Stimulated activated CD8-positive, alpha-beta memory T cell treated with anti-CD3 and anti-CD28 coated beads, Interleukin-7, amount 100 ng/mL, for 24 hours (primary cell): Measurements from ENCODE around the gene P4HB.
"Not testable (repeated sequence)": the region's sequence is repeated elsewhere in the genome, so short reads cannot be mapped to it uniquely, and the experiment has no call there.

Source experiments
- DNase-seq: peaks from one replicate; pipeline ENCODE4 v3.0.0-alpha.2; 2020; ENCODE audit warnings: low read depth

The P4HB gene

GRCh38 chr17:81845881-81846742, 14.2 kb downstream of the P4HB start:
- DNase-seq: no peak

- DNase-seq: no peak
Observed at GRCh38 chr17:81845361-81845760, 15.0 kb downstream of the P4HB start.

DNA sequence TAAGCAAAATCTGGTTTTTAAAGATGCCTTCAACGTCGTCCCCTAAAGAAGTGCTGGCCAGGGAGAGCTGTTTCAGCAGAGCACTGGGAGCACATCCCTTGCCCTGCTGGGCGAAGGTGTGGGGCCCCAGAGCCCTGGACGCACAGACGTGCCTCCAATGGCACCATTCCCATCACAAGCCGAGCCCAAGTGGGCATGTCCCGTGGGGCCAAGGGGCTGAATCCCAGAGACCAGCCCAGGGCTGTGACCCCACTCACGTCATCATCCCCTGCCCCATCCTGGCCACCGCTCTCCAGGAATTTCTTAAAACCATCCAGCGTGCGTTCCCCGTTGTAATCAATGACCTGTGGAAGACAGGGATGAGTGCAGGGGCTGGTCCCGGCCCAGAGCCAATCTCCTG, 15.4 kb downstream of the P4HB start:
- no peak for DNase-seq

DNA sequence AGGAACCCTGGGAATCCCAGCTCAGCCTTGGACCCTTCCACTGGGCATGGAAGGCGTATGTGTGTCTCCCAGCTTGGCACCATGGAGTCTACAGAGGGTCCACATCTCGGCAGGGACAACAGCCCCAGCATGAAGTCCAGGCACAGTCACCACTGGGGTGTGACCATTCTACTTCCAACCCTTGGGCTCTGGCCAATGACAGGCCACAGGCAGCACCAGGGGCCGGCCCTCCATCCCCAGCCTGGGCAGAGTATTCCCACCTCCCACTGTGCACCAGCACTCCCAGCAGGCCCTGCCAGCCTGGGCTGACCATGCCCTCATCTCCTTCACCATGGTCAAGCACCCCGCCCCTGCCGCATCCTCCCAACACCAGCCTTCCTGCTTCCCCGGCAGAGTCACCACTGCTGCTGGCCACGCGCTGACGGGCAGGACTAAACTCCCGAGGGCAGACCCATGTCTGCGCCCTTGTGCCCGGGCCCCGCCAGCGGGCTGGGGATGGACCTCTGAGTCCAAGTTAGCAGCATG, 15.9 kb downstream of the P4HB start:
- DNase-seq: no peak

GRCh38 chr17:81843713-81844326, 16.5 kb downstream of the P4HB start:
- no peak for DNase-seq

DNA sequence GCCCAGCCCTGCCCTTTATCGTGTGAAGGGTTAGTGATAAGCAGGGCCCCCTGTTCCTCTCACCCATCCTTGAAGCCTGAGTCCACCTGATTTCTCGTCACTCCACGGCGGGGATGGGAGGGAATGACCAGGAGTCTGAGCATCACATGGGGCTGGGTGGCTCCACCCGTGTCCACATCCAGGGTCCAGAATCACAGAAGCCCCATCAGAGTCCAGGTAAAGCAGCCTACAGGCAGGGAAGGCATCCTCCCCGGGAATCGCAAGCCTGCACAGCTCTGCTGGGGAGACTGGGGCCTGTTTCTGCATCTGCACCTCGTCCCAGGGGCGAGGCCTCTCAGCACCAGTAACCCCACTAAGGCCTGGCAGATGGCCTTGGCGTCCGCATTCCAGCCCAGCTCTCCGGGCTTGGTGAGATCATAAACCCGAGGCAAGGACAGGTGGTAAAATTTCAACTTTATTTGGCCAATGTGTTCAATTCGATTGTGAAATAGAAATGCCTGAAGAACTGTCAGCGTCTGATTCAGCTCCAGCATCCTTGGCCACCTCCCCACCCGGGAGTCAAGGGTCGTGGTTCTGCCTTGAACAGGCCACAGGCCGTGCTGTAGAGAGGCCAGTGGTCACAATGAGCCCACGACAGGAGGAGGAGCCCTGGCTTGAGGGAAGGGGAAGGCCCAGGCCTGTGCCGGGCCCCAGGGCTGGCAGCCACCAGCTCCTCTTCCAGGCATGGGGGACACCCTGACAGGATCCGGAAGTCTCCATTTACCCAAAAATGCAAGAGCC, 17.4 kb downstream of the P4HB start:
- no peak for DNase-seq

- no peak for DNase-seq
Observed at GRCh38 chr17:81842378-81842724, 18.0 kb downstream of the P4HB start.

DNA sequence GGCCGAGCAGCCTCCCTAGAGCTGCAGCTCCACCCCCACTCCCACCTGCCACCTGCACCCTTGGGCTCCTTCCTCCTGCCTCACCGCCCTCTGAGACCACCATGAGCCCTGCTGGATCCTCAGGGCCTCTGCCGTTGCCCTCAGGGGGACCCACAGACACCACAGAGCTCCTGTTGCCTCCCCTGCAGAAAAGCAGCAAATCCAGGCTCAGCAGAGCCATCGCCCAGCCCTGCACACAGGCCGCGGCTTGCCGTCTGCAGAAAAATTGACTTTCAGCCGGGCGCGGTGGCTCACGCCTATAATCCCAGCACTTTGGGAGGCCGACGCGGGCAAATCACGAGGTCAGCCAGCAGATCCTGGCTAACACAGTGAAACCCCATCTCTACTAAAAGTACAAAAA, 18.5 kb downstream of the P4HB start:
- no peak for DNase-seq

DNA sequence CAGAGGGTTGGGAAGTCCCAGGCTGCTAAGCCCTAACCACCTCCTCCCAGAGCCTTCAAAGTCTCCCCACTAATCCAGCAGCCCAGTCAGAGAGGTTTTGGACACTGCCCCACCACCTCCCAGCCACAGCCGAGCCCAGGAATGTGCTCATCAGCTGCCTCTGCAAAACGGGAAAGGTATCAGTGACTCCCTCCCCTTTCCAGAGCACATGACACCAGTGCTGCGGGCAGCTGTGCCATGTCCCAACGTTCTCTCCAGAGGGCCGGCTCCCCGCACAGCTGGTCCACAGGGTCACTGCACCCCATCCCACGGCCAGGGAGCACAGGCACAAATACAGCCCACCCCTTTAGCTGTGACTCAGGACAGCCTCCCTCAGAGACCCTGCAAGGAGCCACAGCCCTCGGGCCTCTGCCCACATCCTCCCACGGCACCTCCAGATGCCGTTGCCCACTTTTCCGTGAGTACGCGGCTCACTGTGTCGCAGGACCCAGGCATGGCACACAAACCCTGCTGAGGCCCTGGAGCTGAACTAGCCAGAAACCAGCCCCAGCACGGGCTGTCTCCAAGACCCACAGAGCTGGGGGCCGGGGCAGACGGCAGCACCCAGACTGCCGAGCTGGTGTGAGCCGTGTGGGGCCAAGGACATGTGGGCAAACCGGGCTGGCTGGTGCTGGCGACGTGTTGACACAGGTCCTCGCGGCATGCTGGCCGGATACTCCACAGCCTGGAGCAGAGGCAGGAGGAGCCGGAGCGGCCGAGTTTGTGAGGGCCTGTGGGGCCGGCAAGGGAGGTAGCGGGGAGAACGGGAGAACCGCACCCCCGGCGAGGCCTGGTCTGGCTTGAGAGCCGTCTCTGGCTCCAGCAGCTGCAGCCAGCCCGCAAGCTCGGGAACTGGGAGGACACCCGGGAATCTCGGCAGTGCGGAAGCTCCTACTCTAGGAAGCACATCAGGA, 19.2 kb downstream of the P4HB start:
- no peak for DNase-seq

- not testable (repeated sequence) for DNase-seq
Observed at GRCh38 chr17:81840059-81840458, 20.3 kb downstream of the P4HB start.

DNA sequence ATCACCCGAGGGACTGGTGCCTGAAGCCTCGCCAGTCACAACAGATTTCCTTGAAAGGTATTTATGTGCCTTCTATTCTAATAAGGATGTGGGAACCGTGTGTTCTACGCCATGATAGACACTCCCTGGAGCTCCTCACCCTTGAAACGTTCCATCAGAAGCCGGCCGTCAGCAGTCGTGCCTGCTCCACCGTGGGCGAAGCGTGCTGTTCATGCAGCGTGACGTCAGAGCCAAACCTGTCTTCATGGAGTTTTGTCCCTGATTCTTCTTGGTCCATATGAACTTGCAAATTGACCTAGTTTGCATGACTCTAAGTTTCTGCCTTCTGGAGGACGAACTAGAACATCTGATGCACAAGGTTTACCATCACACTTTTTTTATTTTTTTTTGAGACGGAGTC, 21.0 kb downstream of the P4HB start:
- no peak for DNase-seq

DNA sequence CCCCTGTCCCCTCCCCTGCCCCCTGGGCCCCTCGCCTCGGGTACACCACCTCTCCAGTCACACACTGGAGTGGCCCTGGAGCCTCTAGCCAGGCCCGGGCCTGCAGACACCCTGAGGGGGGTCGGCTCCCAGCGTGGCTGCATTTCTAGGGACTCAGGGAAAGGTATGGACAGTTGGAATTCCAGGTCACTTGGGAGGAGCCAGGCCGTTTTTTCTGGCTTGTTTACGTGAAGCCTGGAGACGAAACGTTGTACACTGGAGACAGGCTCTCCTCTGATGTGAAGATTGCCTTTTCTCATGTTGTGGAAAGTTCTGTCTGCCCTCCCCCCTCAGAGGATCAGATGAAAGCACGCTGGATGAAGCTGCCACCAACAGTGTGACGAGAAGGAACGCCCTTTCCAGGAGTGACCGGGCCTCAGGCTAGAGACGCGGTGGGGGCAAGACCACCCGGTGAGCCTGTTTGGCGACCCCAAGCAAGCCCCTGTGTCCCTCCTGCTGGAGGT, 21.5 kb downstream of the P4HB start:
- DNase-seq: no peak

- no peak for DNase-seq
Observed at GRCh38 chr17:81837641-81838040, 22.7 kb downstream of the P4HB start.

DNA sequence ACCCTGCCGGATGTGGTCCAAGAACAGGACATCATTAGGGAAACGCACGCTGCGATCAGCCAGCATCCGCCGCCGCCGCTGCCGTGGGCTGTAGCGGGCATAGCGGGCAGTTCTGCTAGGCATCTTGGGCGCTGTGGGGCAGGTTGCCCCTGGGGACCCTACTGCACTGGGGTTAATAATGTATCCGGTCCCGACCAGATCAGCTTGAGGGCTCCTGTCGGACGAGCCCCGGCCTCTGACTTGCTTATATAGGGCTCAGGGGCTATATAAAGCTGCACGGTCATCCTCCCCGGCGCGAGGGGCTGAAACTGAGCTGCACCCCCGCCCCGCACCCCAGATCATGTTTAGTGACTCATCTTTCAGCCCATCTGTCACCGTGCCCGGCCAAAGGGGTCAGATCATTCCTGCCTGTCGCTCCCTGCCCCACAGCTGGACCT, 25.5 kb downstream of the P4HB start, which contains the start of gene PPP1R27:
TSS of gene PPP1R27 (minus strand) at position 220 of the 437 bp plus-strand sequence. CDS start at position 123, 97 bp downstream.
- DNase-seq: no peak

- DNase-seq: no peak
Observed at GRCh38 chr17:81833921-81834830, 26.2 kb downstream of the P4HB start.

DNA sequence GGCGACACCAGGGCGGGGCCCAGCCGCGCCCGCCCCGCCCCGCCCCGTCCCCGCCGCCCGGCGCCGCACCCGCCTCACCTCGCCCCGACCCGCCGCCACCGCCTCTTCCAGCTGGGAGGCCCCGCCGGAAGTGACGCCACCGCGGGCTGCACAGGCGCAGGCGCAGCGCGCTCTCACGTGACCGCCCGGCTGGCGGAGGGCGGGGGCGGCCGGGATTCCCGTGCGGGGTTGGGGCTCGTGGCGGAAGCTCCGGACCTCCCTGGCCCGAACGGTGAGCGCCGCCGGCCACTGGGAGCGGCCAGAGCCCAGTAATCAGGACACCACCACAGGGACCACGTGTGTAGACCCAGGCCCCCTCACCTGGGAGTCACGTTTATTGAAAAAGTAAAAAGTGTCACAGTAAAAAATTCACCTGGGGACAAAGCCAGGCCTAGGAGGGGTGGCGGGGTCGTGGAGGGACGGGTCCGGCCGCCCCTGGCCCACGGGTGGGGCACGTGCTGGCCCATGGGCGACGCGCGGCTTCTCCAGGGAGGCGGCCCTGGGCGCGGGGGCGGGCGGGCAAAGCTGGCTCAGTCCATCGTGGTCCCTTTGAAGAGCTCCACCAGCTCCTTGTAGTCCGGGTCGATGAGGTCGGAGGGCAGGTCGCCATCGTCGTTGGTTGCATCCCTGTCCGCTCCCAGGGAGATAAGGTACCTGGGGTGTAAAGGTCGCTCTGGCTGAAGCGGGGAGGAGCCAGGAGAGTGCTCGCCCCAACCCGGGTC, 27.0 kb downstream of the P4HB start, which contains the start of gene MCRIP1:
TSS of gene MCRIP1 (minus strand) at position 132 of the 761 bp plus-strand sequence. CDS start 8,785 bp downstream, outside the sequence.
- peak; percentile 86 for DNase-seq

DNA sequence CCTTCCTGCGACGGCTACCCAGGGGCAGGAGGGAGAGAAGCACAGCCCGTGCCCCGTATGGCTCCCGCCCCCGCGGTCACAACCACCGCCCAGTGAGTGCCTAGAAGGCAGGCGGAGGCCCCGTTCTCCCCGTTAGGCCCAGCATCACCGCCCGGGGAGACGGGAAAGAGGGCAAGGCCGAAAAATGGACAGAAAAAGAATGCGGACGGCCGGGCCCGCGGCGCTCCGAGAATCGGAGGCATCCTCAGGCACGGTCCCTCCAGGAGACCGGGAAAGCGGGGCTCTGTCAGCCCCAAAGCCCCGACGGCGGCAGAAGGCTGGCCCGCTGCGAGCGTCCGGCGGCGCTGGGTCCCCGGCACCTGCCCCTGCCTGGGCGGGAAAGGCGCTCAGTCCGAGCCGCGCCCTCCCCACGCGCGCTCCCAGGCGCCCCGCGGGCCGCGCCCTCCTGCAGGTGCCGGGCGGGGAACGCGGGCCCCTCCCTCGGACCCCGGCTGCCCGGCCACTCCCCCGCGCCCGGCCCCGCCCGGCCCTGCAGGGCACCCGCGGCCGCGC, 27.7 kb downstream of the P4HB start:
- peak; percentile 25 for DNase-seq

- DNase-seq: peak; percentile 33
Observed at GRCh38 chr17:81831957-81832607, 28.3 kb downstream of the P4HB start.
